Kidney epithelial cell (primary cell): ENCODE data around the gene RLBP1. TPM values are rescaled to one million over a fixed set of nuclear protein-coding genes. Genes with fewer than 3 reads are reported as not detected.

Source experiments
- DNase-seq: peaks from one replicate; pipeline ENCODE4 v3.0.0-alpha.2; 2010; ENCODE audit warnings: low read depth
- H3K27me3 ChIP-seq: 2 replicates; pipeline ENCODE4 v1.6.0; 2011; ENCODE audit warnings: low read length; ENCODE audit not compliant: control insufficient read depth, insufficient read depth
- H3K36me3 ChIP-seq: 2 replicates; pipeline ENCODE4 v1.5.1; 2011; ENCODE audit warnings: low read length; ENCODE audit not compliant: control insufficient read depth, insufficient read depth
- H3K4me3 ChIP-seq: 2 replicates; pipeline ENCODE4 v1.5.1; 2011; ENCODE audit warnings: low read depth, mild to moderate bottlenecking, control low read depth, low read length
- total RNA-seq: library from RNA; depleted of rRNA; stranded (reverse); fragments of >200 nt; gene quantifications from 2 replicates; pipeline ENCODE4 v1.2.3, GENCODE V29; 2015
- TF ChIP-seq, protein P1 (sequence below): IDR thresholded peaks from 2 replicates; pipeline ENCODE4 v1.5.1; 2011; ENCODE audit warnings: mild to moderate bottlenecking, moderate library complexity, low read length, control low read depth, inconsistent platforms; ENCODE audit not compliant: insufficient read depth, poor library complexity, severe bottlenecking

RLBP1 gene
- total RNA-seq, 1 donor from 2014 or later, result not detected

- H3K4me3 ChIP-seq, result no peak overlapping the region
- peak; percentile 75 for DNase-seq
- TF ChIP-seq, protein P1, sequence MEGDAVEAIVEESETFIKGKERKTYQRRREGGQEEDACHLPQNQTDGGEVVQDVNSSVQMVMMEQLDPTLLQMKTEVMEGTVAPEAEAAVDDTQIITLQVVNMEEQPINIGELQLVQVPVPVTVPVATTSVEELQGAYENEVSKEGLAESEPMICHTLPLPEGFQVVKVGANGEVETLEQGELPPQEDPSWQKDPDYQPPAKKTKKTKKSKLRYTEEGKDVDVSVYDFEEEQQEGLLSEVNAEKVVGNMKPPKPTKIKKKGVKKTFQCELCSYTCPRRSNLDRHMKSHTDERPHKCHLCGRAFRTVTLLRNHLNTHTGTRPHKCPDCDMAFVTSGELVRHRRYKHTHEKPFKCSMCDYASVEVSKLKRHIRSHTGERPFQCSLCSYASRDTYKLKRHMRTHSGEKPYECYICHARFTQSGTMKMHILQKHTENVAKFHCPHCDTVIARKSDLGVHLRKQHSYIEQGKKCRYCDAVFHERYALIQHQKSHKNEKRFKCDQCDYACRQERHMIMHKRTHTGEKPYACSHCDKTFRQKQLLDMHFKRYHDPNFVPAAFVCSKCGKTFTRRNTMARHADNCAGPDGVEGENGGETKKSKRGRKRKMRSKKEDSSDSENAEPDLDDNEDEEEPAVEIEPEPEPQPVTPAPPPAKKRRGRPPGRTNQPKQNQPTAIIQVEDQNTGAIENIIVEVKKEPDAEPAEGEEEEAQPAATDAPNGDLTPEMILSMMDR, result no peak
Observed at GRCh38 chr15:89167267-89168176, 53.9 kb downstream of the RLBP1 start.

DNA sequence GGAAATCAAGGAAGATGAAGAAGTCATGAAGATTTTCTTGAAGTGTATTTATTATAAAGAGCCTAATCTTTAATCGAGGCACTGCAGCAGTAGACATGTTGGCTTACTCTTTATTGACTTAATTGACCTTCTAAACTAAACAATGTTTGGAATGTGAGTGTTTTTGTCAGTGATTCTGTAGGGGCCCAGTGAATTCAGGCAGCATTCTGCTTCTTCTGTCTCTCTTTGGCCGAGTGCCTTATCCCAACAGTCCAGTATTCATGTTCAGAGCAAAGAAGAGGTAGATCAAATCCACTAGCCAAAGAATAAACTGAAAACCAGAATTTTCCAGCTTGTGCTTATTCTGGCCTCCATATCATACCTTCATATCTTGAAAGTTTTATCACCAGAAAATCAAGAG, 55.7 kb downstream of the RLBP1 start:
- TF ChIP-seq, protein P1, result no peak
- DNase-seq, result no peak
- no peak overlapping the region for H3K4me3 ChIP-seq
- H3K27me3 ChIP-seq, result no peaks in the 10 kb centered on the region
- no peaks in the 10 kb centered on the region for H3K36me3 ChIP-seq

More at GRCh38 chr15:89167267-89168176, 53.9 kb downstream of the RLBP1 start:
- no peaks in the 10 kb centered on the region for H3K27me3 ChIP-seq
- H3K36me3 ChIP-seq, result no peaks in the 10 kb centered on the region

- Histone ChIP-seq H3K36me3 (no peaks in the 10 kb centered on the region), H3K27me3 (no peaks in the 10 kb centered on the region), H3K4me3 (no peak overlapping the region)
- no peak for DNase-seq
- TF ChIP-seq, protein P1, result no peak
Observed at GRCh38 chr15:89164712-89165211, 56.6 kb downstream of the RLBP1 start.

DNA sequence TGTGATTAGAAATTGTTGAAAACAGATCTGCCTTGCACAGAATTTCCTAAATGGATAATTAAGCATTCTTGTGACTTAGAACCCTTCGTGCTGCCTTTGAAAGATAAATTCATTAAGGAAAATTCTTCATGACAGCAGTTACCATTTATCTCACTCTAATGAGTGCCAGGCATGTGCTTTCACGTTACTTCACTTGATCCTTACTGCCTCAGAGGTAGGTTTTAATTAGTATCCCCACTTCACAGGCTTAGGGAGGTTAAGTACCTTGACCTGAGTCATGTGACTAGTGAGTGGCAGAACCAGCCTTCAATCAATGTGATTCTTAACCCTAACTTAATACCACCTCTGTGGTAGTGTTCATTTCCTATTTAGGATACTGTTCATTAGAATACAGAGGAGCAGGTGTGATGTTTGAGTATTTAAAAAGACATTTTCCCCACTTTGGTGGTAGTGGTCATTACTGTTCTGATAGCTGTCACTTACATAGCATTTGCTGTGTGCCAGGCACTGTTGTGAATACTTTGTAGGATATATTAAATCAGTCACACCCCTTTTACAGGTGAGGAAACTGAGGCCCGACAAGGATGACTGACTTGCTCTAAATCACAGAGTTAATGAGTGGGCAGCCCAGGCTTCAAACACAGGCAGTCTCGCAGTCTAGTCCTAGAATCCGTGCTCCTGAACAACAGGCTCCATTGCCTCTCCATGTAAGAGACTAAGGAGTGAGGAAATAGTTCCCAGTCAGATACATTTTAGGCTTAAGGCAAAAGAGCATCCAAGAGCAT, 57.9 kb downstream of the RLBP1 start:
- Histone ChIP-seq H3K27me3 (no peaks in the 10 kb centered on the region), H3K36me3 (no peaks in the 10 kb centered on the region), H3K4me3 (no peak overlapping the region)
- TF ChIP-seq, protein P1, result no peak
- no peak for DNase-seq

- H3K27me3 ChIP-seq, result no peaks in the 10 kb centered on the region
- DNase-seq, result no peak
- TF ChIP-seq, protein P1, result no peak
- no peak overlapping the region for H3K4me3 ChIP-seq
- no peaks in the 10 kb centered on the region for H3K36me3 ChIP-seq
Observed at GRCh38 chr15:89161666-89162065, 59.7 kb downstream of the RLBP1 start.

Other genes starting within 250 kb of the RLBP1 start
- gene ABHD2, start 133.1 kb downstream of the RLBP1 start, total RNA-seq, result 39.7 and 62.7 TPM in 2 replicates
- 12.6 and 68.3 TPM in 2 replicates for gene FANCI, start 22.4 kb upstream of the RLBP1 start, total RNA-seq
- 59.1 and 72.2 TPM in 2 replicates for gene POLG, start 113.2 kb upstream of the RLBP1 start, total RNA-seq